ENCODE results near the gene GRM7. TPM values are rescaled to one million over a fixed set of nuclear protein-coding genes. Genes with fewer than 3 reads are reported as not detected.

The GRM7 gene
- total RNA-seq, 1 donor from 2014 or later: 0.80 TPM

GRCh38 chr3:7700977-7701376, 840.1 kb downstream of the GRM7 start:
- Histone ChIP-seq H3K27ac (peak overlapping the region; percentile 37), H3K4me1 (no peaks in the 10 kb centered on the region), H3K4me2 (no peak overlapping the region), H3K36me3 (no peaks in the 10 kb centered on the region), H3K9ac (no peak overlapping the region), H4K20me1 (ENCODE audit: low read depth) (no peaks in the 10 kb centered on the region), H3F3A (ENCODE audit: low read depth) (no peaks in the 10 kb centered on the region), H3K9me3 (ENCODE audit: low read depth) (no peaks in the 10 kb centered on the region), H3K4me3 (no peak overlapping the region), H3K27me3 (no peaks in the 10 kb centered on the region), H2AFZ (replicated peaks) (no peak overlapping the region), H3K79me2 (ENCODE audit: low read depth) (no peaks in the 10 kb centered on the region)
- H3K27me3 Mint-ChIP-seq (ENCODE audit: insufficient read depth, low read depth): peaks cover 2% of the 10 kb centered on the region
- no peaks in the 10 kb centered on the region for H3K9me3 Mint-ChIP-seq
- H3K4me1 Mint-ChIP-seq: peaks cover 11% of the 10 kb centered on the region
- H3K27ac Mint-ChIP-seq: no peak overlapping the region
- H3K4me3 Mint-ChIP-seq: no peak overlapping the region
- no peak for TF ChIP-seq EZH2 (IDR thresholded peaks at IDR 0.05)
- TF ChIP-seq EZH2phosphoT487 (IDR thresholded peaks at IDR 0.05): no peak
- H3K36me3 Mint-ChIP-seq: no peaks in the 10 kb centered on the region
- no peak for DNase-seq (ENCODE audit: low spot score)

- Histone ChIP-seq H3K79me2 (ENCODE audit: low read depth) (no peaks in the 10 kb centered on the region), H3K4me2 (no peak overlapping the region), H3K4me1 (no peaks in the 10 kb centered on the region), H3K4me3 (no peak overlapping the region), H2AFZ (replicated peaks) (no peak overlapping the region), H3F3A (ENCODE audit: low read depth) (no peaks in the 10 kb centered on the region), H3K27ac (no peak overlapping the region), H4K20me1 (ENCODE audit: low read depth) (no peaks in the 10 kb centered on the region), H3K27me3 (no peaks in the 10 kb centered on the region), H3K9ac (no peak overlapping the region), H3K36me3 (no peaks in the 10 kb centered on the region), H3K9me3 (ENCODE audit: low read depth) (no peaks in the 10 kb centered on the region)
- H3K4me3 Mint-ChIP-seq: no peak overlapping the region
- H3K27me3 Mint-ChIP-seq (ENCODE audit: insufficient read depth, low read depth): peaks cover 5% of the 10 kb centered on the region
- H3K4me1 Mint-ChIP-seq: no peaks in the 10 kb centered on the region
- H3K27ac Mint-ChIP-seq: no peak overlapping the region
- no peak for DNase-seq (ENCODE audit: low spot score)
- H3K36me3 Mint-ChIP-seq: no peaks in the 10 kb centered on the region
- TF ChIP-seq EZH2 (IDR thresholded peaks at IDR 0.05) (no peak), CTCF (IDR thresholded peaks at IDR 0.05) (no peak), EZH2phosphoT487 (IDR thresholded peaks at IDR 0.05) (no peak)
- no peaks in the 10 kb centered on the region for H3K9me3 Mint-ChIP-seq
These were observed 846.3 kb downstream of the GRM7 start for GRCh38 chr3:7707187-7707586.

- Histone ChIP-seq H3F3A (ENCODE audit: low read depth) (no peaks in the 10 kb centered on the region), H4K20me1 (ENCODE audit: low read depth) (no peaks in the 10 kb centered on the region), H3K4me2 (no peak overlapping the region), H3K4me1 (no peaks in the 10 kb centered on the region), H3K4me3 (no peak overlapping the region), H3K36me3 (no peaks in the 10 kb centered on the region), H2AFZ (replicated peaks) (no peak overlapping the region), H3K9me3 (ENCODE audit: low read depth) (no peaks in the 10 kb centered on the region), H3K79me2 (ENCODE audit: low read depth) (no peaks in the 10 kb centered on the region), H3K27ac (no peak overlapping the region), H3K9ac (no peak overlapping the region), H3K27me3 (no peaks in the 10 kb centered on the region)
- Mint-ChIP-seq H3K4me3 (no peak overlapping the region), H3K4me1 (no peaks in the 10 kb centered on the region), H3K27ac (no peak overlapping the region), H3K9me3 (no peaks in the 10 kb centered on the region), H3K36me3 (no peaks in the 10 kb centered on the region), H3K27me3 (ENCODE audit: insufficient read depth, low read depth) (peaks cover 5% of the 10 kb centered on the region)
- DNase-seq (ENCODE audit: low spot score): no peak
- TF ChIP-seq EZH2 (IDR thresholded peaks at IDR 0.05) (no peak), EZH2phosphoT487 (IDR thresholded peaks at IDR 0.05) (no peak), CTCF (IDR thresholded peaks at IDR 0.05) (no peak)
These were observed 848.6 kb downstream of the GRM7 start for GRCh38 chr3:7709376-7710082.

- Mint-ChIP-seq H3K27ac (no peak overlapping the region), H3K4me1 (no peaks in the 10 kb centered on the region), H3K27me3 (ENCODE audit: insufficient read depth, low read depth) (peaks cover 5% of the 10 kb centered on the region), H3K9me3 (no peaks in the 10 kb centered on the region), H3K4me3 (no peak overlapping the region), H3K36me3 (no peaks in the 10 kb centered on the region)
- Histone ChIP-seq H3K36me3 (no peaks in the 10 kb centered on the region), H3F3A (ENCODE audit: low read depth) (no peaks in the 10 kb centered on the region), H3K4me2 (no peak overlapping the region), H3K9ac (no peak overlapping the region), H3K4me3 (no peak overlapping the region), H2AFZ (replicated peaks) (no peak overlapping the region), H3K9me3 (ENCODE audit: low read depth) (no peaks in the 10 kb centered on the region), H3K4me1 (no peaks in the 10 kb centered on the region), H3K27ac (no peak overlapping the region), H3K27me3 (no peaks in the 10 kb centered on the region), H3K79me2 (ENCODE audit: low read depth) (no peaks in the 10 kb centered on the region), H4K20me1 (ENCODE audit: low read depth) (no peaks in the 10 kb centered on the region)
- DNase-seq (ENCODE audit: low spot score): no peak
- TF ChIP-seq EZH2phosphoT487 (IDR thresholded peaks at IDR 0.05): no peak
These were observed 849.4 kb downstream of the GRM7 start for GRCh38 chr3:7710284-7710683.

Data from neural progenitor cell (in vitro differentiated cells).